SJSA1 (cell line): ENCODE measurements around the gene ADIPOR1. TPM values are rescaled to one million over a fixed set of nuclear protein-coding genes. Genes with fewer than 3 reads are reported as not detected.

Experiments used
- DNase-seq, 2 experiments: peaks; one replicate each; pipeline ENCODE4 v3.0.0-alpha.2; 2015 to 2020; ENCODE audit warnings: low spot score in 2 of 2, low read depth in 1 of 2
- H3K27ac ChIP-seq: fragments of 250-450 bp; sonication (Bioruptor Pico); 2 replicates; pipeline ENCODE4 v1.5.1; 2020; ENCODE audit warnings: mild to moderate bottlenecking, moderate library complexity
- H3K27me3 ChIP-seq: fragments of 250-450 bp; sonication (Bioruptor Pico); replicated peaks from 2 replicates; pipeline ENCODE4 v1.5.1; 2020; ENCODE audit warnings: mild to moderate bottlenecking, moderate library complexity
- H3K36me3 ChIP-seq: fragments of 250-450 bp; sonication (Bioruptor Pico); 2 replicates; pipeline ENCODE4 v1.5.1; 2020; ENCODE audit warnings: mild to moderate bottlenecking
- H3K4me1 ChIP-seq: fragments of 250-450 bp; sonication (Bioruptor Pico); replicated peaks from 2 replicates; pipeline ENCODE4 v1.6.1; 2021; ENCODE audit warnings: mild to moderate bottlenecking
- H3K4me3 ChIP-seq: fragments of 250-450 bp; sonication (Bioruptor Pico); 2 replicates; pipeline ENCODE4 v1.5.1; 2020; ENCODE audit warnings: mild to moderate bottlenecking
- H3K9me3 ChIP-seq: fragments of 250-450 bp; sonication (Bioruptor Pico); replicated peaks from 2 replicates; pipeline ENCODE4 v1.5.1; 2020; ENCODE audit warnings: mild to moderate bottlenecking
- total RNA-seq: library from RNA; depleted of rRNA; stranded (reverse); fragments of >200 nt; shearing (Covaris generic); gene quantifications from 2 replicates; pipeline ENCODE4 v1.2.3, GENCODE V29; 2014

ADIPOR1 gene
- total RNA-seq, 1 experiment from 2014 or later: 126 TPM

DNA sequence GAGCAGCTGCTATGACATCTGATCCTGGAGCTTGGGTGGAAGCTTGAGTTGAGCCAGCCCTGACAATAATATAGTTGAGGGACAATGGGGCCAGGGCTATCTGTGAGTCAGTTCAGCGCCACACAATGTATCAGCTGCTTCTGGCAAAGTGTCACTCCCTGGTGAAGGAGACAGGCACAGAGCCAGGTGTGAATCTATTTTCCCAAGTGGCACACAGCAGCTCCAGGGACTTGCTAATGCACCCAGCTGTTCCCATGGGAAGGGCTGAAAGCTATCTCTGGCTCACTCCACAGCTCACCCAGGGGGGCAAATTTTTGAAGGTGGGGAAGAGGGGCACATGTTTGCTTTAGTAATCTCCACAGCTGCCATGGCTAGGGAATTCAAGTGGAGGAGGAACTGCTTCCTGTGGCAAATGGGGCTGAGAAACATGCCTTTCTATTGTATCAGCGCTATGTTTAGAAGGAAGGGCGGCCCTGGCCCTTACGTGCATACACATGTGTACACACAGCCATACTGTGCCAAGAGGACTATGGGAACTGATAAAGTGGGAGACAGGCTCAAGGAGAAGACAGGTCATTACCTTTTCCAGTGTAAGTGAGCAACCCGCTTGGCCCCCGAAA, 6.8 kb upstream of the ADIPOR1 start:
- Histone ChIP-seq H3K4me1 (peaks cover 11% of the 10 kb centered on the region), H3K27ac (no peak overlapping the region), H3K27me3 (no peaks in the 10 kb centered on the region), H3K9me3 (no peaks in the 10 kb centered on the region), H3K4me3 (no peak overlapping the region), H3K36me3 (peaks cover 20% of the 10 kb centered on the region)
- DNase-seq: no peak

DNA sequence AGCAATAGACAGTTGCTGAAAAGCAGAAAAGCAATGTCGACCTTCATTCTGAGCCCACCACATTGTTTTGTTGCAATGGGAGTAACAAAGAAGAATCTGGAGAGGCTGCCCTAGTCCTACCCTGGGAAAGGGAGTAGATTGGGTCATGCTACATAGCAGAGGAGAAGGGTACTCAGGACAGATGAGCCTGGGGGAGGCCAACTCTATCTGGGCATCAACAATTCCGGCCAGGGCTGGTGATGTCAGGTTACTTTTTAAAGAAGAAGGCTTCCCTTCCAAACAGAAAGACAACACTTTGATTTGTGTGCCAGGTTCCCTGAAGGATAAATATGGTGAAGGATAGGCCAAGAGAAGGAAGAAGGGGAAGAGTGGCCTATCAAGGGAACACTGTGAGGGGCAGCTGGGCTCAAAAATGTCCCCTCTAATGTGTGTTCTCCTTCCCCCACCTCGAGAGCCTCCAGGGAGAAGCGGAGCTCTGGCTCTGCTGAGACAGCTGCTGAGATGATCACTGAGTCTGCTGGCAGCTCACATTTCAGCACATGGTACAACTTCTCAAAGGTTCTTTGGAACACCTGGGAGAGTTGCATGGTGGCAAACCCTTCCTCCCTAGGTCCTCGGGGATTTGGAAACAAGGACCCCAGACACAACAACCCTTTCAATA, 3.2 kb upstream of the ADIPOR1 start:
- peaks cover 6% of the 10 kb centered on the region for H3K9me3 ChIP-seq
- no peaks in the 10 kb centered on the region for H3K27me3 ChIP-seq
- no peak overlapping the region for H3K4me3 ChIP-seq
- peaks cover 18% of the 10 kb centered on the region for H3K4me1 ChIP-seq
- peaks cover 36% of the 10 kb centered on the region for H3K36me3 ChIP-seq
- no peak for DNase-seq
- H3K27ac ChIP-seq: no peak overlapping the region

DNA sequence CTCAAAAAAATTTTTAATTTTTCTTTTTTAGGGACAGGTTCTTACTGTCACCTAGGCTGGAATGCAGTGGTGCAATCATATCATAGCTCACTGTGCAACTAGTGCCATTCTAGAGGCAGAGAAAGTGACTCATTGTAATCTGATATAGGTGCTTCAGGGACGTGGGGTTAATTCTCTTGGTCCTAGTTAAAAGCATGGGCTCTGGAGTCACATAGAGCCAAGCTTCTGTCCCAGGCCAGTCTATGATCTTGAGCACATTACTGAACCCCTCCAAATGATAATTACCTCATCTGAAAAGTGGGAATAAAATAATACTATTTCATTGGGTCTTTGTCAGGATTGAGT, 1.1 kb upstream of the ADIPOR1 start:
- H3K27ac ChIP-seq: no peak overlapping the region
- no peak for DNase-seq
- no peak overlapping the region for H3K4me3 ChIP-seq
- H3K9me3 ChIP-seq: peaks cover 6% of the 10 kb centered on the region
- no peaks in the 10 kb centered on the region for H3K27me3 ChIP-seq
- H3K4me1 ChIP-seq: peaks cover 15% of the 10 kb centered on the region
- peaks cover 44% of the 10 kb centered on the region for H3K36me3 ChIP-seq

DNA sequence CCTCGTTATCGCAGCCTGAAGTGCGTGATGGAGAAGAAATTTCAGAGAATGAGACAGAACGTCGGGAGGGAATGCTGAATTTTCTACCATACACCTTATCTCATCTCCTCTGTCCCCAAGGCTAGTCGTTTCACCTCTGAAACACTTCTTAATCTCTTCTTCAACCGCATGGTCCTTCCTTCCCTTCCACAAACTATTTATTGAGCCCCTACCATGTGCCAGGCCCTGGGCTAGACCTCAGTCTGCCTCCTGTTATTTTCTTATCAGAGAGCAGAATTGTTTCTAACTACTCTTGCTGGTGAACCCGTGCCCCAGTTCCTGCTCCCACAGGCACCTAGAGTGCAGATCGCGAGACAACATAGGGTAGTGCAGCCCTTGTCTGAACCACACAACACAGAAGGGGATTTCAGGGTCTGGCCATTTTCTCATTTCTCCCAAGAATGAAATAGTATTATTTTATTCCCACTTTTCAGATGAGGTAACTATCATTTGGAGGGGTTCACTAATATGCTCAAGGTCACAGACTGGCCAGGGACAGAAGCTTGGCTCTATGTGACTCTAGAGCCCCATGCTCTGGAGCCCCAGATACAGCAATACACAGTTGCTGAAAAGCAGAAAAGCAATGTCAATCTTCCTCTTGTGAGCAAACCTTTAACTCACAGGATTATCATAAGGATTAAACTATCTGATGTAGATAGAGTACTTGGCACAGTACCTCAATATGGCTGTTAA, 598 bp upstream of the ADIPOR1 start:
- Histone ChIP-seq H3K27ac (no peak overlapping the region), H3K36me3 (peaks cover 44% of the 10 kb centered on the region), H3K4me3 (peak overlapping the region; percentile 98), H3K4me1 (peaks cover 15% of the 10 kb centered on the region), H3K9me3 (peaks cover 6% of the 10 kb centered on the region), H3K27me3 (no peaks in the 10 kb centered on the region)
- no peak for DNase-seq

DNA sequence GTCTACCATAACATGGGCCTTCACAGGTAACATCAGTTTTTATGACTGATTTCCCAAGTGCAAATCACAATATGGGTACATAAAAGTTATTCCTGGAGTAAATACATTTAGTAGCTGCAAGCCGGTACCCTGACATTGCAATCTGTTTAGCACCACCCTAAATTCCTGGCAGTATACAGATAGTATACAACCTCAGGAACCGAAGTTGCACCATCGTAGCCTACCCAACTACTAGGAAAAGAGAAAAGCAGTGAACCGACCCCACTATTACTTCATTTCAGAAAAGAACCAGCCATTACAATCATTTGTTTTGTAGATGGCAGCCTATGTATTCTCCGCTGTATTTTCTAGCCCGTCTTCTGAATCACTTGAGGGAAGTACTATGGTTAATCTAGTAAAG, 1.1 kb downstream of the ADIPOR1 start:
- Histone ChIP-seq H3K27me3 (no peaks in the 10 kb centered on the region), H3K9me3 (peaks cover 6% of the 10 kb centered on the region), H3K4me3 (peak overlapping the region; percentile 98), H3K36me3 (peaks cover 37% of the 10 kb centered on the region), H3K27ac (no peak overlapping the region), H3K4me1 (peaks cover 24% of the 10 kb centered on the region)
- no peak for DNase-seq

DNA sequence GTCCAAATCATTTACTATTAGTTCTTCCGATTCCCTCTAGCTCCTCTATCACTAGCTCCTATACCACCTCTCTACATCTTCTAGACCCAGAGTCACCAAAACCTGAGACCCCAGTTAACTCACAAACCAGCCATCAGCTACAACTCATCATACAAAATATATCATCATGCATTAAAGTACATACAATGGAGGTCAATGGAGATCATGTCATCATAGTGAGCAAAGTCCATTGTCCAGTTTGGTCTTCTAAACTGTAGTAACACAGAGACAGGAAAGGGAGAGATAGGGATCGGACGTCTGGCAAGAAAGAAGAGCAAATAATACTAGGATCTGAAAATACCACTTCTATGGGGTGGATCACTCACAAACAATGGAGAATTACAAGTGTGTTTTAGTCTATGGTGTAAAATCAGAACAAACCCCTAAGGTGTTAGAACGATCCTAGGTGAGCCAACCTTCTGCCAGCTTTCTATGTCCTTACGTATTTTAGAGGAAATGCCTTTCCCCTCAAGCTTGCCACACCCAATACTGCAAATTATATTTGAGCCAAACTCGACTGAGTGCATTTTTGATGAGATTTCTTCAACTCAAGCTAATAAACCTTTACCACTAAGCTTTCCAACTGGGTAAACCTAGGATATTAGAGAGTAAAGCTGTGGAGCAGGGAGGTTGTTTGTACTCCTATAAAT, 3.9 kb downstream of the ADIPOR1 start:
- peaks cover 6% of the 10 kb centered on the region for H3K9me3 ChIP-seq
- no peak overlapping the region for H3K27ac ChIP-seq

DNA sequence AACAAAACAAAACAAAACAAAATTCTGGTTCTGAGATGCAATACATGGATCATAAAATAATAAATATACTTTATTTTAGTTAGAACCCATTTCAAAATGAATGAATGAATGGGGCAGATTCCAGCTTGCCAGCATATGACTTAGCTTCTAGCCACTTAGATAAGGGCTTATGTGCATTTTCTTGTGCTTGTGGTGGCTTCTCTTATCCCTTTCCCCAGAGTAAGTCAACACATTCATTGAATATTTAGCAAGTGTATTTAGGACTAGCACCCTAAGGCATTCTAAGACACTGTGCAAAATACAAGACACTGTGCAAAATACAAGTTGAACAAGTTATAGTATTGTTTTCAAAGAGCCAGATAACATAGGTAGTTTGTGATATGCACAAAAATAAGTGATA, 4.7 kb downstream of the ADIPOR1 start:
- DNase-seq: no peak
- Histone ChIP-seq H3K9me3 (peaks cover 6% of the 10 kb centered on the region), H3K36me3 (peaks cover 55% of the 10 kb centered on the region), H3K4me1 (peaks cover 20% of the 10 kb centered on the region), H3K4me3 (no peak overlapping the region), H3K27me3 (no peaks in the 10 kb centered on the region), H3K27ac (no peak overlapping the region)

More for the DNA sequence above, 3.9 kb downstream of the ADIPOR1 start:
- no peak for DNase-seq
- Histone ChIP-seq H3K27me3 (no peaks in the 10 kb centered on the region), H3K4me3 (no peak overlapping the region), H3K36me3 (peaks cover 47% of the 10 kb centered on the region), H3K4me1 (peaks cover 24% of the 10 kb centered on the region)

DNA sequence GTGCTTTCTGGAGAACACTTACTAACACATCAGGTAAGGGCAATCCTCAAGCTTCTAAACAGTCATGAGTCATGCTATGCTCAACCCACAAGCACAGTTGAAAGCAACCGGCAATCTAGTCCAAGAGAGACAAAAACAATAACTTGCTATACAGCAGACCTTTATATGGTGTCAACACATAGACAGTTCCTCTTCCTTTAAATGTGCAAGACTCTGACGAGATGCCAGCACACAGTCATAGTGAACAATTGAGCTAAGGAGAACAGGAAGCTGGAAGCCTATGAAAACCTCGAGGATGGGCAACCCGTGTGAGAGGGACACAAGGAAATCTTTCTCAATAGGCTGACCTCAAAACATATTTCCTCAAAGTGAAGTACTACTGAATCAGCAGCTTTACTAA, 5.3 kb downstream of the ADIPOR1 start:
- no peaks in the 10 kb centered on the region for H3K27me3 ChIP-seq
- no peak overlapping the region for H3K27ac ChIP-seq
- H3K36me3 ChIP-seq: peaks cover 58% of the 10 kb centered on the region
- H3K4me3 ChIP-seq: no peak overlapping the region
- peaks cover 4% of the 10 kb centered on the region for H3K9me3 ChIP-seq
- DNase-seq: peak in 1 of 2 experiments; percentile 25
- peaks cover 19% of the 10 kb centered on the region for H3K4me1 ChIP-seq

DNA sequence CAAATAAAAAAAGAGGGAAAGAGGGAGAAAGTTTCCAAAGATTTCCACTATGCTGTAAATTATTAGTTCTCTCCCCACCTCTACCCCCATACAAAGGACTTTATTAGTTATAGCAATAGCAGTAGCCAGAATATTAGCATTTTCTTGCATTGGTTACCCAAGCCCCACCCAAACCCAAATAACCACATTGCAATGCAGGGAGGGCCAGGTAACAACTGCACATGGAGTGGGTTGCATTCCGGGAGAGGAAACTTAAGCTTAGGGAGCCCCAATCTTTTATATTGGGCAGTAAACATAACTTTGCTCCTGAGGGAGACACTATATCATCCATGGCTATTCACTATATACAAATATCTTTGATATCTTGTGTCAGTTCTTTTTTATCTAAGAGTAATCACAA, 6.0 kb downstream of the ADIPOR1 start:
- Histone ChIP-seq H3K4me3 (no peak overlapping the region), H3K36me3 (peaks cover 57% of the 10 kb centered on the region), H3K27ac (no peak overlapping the region), H3K9me3 (no peaks in the 10 kb centered on the region; the same call in 1 of the 2 replicates), H3K27me3 (no peaks in the 10 kb centered on the region), H3K4me1 (peaks cover 16% of the 10 kb centered on the region)
- no peak for DNase-seq

DNA sequence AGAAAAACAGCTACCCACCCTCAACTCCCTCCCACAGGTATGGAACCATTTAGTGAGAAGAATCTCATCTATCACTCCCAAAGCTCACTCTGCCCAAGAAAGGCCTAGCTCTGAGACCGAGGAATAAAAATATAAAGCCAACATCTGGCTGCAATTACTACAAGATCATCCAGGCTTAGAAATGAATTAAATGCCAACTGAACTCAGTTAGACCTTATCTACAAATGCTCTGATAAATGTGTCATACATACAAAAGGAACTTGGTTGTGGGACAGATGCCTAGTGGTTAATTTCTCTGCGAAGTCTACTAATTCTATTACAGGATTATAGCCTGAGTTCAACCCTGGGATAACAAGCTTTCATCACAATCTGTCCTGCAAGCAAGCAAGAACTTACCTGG, 6.7 kb downstream of the ADIPOR1 start:
- H3K27ac ChIP-seq: no peak overlapping the region
- no peak for DNase-seq
- H3K4me3 ChIP-seq: no peak overlapping the region
- no peaks in the 10 kb centered on the region for H3K9me3 ChIP-seq
- H3K36me3 ChIP-seq: peaks cover 57% of the 10 kb centered on the region
- no peaks in the 10 kb centered on the region for H3K27me3 ChIP-seq
- peaks cover 9% of the 10 kb centered on the region; the same call in 1 of the 2 replicates for H3K4me1 ChIP-seq

DNA sequence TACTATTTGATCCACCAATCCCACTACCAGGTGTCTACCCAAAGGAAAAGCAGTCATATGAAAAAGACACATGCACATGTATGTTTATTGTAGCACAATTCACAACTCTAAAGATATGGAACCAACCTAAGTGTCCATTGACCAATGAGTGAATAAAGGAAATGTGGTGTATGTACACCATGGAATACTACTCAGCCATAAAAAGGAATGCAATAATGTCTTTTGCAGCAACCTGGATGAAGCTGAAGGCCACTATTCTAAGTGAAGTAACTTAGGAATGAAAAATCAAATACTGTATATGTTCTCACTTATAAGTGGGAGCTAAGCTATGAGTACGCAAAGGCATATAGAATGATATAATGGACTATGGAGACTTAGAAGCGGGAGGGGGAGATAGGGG, 12.6 kb downstream of the ADIPOR1 start:
- H3K36me3 ChIP-seq: peaks cover 91% of the 10 kb centered on the region
- DNase-seq: no peak
- no peaks in the 10 kb centered on the region for H3K9me3 ChIP-seq
- no peaks in the 10 kb centered on the region for H3K27me3 ChIP-seq
- H3K4me1 ChIP-seq: no peaks in the 10 kb centered on the region
- no peak overlapping the region for H3K27ac ChIP-seq
- H3K4me3 ChIP-seq: no peak overlapping the region

DNA sequence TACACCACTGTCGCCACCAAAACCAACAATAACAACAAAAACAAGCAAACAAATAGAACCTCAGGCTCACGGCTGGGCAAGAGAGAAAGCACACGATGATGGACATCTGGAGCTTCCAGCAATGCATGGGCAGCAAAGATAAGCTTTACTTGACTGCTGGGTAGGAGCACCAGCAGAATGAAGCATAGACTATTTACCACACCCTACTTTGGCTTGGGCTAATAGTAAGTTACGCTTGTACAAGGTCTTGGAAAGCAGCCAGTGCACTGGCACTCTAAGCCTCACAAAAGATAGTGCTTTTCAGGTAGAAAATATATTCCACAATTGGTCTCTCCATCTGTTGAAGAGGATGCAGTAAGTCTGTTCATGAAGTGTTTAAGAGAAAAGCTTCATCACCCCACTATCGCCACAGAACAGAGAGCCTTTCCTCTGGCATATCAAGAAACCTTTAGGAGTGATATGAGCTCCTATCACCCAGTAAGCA, 13.6 kb downstream of the ADIPOR1 start:
- Histone ChIP-seq H3K4me3 (no peak overlapping the region), H3K9me3 (no peaks in the 10 kb centered on the region), H3K4me1 (no peaks in the 10 kb centered on the region), H3K36me3 (peaks cover 87% of the 10 kb centered on the region), H3K27ac (no peak overlapping the region), H3K27me3 (no peaks in the 10 kb centered on the region)
- no peak for DNase-seq

DNA sequence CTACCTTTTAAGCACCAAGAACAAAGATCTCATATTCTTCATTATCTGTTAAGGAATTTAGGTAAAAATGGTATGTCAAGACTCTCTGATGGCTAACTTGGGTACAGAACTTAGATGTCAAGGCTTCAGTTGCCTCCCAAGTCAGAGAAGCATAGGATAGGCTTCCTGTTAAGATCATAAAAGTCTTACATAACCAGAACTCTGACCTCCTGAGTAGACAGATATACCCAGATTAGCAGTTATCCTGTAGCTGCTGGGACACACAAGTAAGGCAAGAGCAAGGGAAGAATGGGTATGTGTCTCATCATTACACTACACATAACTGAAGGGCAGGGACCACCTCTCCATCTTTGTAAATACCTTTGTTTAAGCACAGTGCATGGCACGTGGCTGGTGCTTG, 15.7 kb downstream of the ADIPOR1 start:
- Histone ChIP-seq H3K36me3 (peaks cover 73% of the 10 kb centered on the region), H3K27ac (no peak overlapping the region), H3K27me3 (no peaks in the 10 kb centered on the region), H3K4me3 (no peak overlapping the region), H3K9me3 (no peaks in the 10 kb centered on the region), H3K4me1 (no peaks in the 10 kb centered on the region)
- DNase-seq: no peak

DNA sequence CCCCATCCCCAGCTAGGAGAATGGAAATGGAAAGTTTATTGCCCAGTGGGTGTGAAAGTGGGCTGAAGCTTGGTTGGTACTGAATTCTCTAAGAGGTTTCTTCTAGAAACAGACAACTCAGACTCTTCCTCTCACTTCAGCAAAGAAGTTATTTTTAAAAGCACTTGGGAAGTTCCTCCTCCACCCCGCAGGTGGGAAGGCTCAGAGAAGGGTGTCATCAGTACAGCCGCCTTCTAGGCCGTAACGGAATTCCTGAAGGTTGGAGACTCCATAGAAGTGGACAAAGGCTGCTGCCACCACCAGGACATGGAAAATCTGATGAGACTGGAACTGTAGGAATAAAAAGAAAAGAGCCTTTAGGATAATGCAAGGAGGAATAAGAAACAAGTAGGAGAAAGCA, 16.7 kb downstream of the ADIPOR1 start:
- peaks cover 65% of the 10 kb centered on the region for H3K36me3 ChIP-seq
- H3K4me1 ChIP-seq: no peaks in the 10 kb centered on the region
- no peaks in the 10 kb centered on the region for H3K9me3 ChIP-seq
- no peaks in the 10 kb centered on the region for H3K27me3 ChIP-seq
- H3K27ac ChIP-seq: no peak overlapping the region
- no peak overlapping the region for H3K4me3 ChIP-seq
- DNase-seq: no peak
